Fibroblast of lung (primary cell): ENCODE measurements around the gene ESAM. TPM values are rescaled to one million over a fixed set of nuclear protein-coding genes. Genes with fewer than 3 reads are reported as not detected.

Source experiments
- DNase-seq, 2 donors: peaks; one replicate each; pipeline versions ENCODE4 v3.0.0 to v3.0.0-alpha.2; 2010; ENCODE audit warnings: low read depth in 2 of 2
- H2AFZ ChIP-seq: 2 replicates; pipeline ENCODE4 v1.5.1; 2012; ENCODE audit warnings: low read length, control low read depth, inconsistent platforms
- H3K27ac ChIP-seq: 2 replicates; pipeline ENCODE4 v1.5.1; 2011; ENCODE audit warnings: low read length, control low read depth; ENCODE audit not compliant: insufficient read depth
- H3K27me3 ChIP-seq: 2 replicates; pipeline ENCODE4 v1.5.1; 2011; ENCODE audit warnings: mild to moderate bottlenecking, low read length; ENCODE audit not compliant: control insufficient read depth, insufficient read depth
- H3K36me3 ChIP-seq: 2 replicates; pipeline ENCODE4 v1.5.1; 2011; ENCODE audit warnings: low read length; ENCODE audit not compliant: control insufficient read depth, insufficient read depth
- H3K4me1 ChIP-seq: 2 replicates; pipeline ENCODE4 v1.5.1; 2011; ENCODE audit warnings: low read length; ENCODE audit not compliant: control insufficient read depth, insufficient read depth; ENCODE audit errors: extremely low read depth
- H3K4me2 ChIP-seq: 2 replicates; pipeline ENCODE4 v1.5.1; 2011; ENCODE audit warnings: low read length, control low read depth; ENCODE audit not compliant: insufficient read depth; ENCODE audit errors: extremely low read depth
- H3K4me3 ChIP-seq, 4 experiments: fragments of 200-600 bp in 1 of 4; sonication (generic) in 1 of 4; replicated peaks in 1 of 4; 2 replicates each; pipeline ENCODE4 v1.5.1; 2011 to 2016; ENCODE audit warnings: low read length in 4 of 4, low read depth in 3 of 4, mild to moderate bottlenecking in 3 of 4, control low read depth in 2 of 4, inconsistent platforms in 1 of 4, mixed read lengths in 1 of 4; ENCODE audit not compliant: insufficient read depth in 1 of 4; ENCODE audit errors: control extremely low read depth in 1 of 4
- H3K79me2 ChIP-seq: 2 replicates; pipeline ENCODE4 v1.5.1; 2012; ENCODE audit warnings: mild to moderate bottlenecking, low read length, inconsistent platforms; ENCODE audit not compliant: control insufficient read depth, insufficient read depth
- H3K9ac ChIP-seq: 2 replicates; pipeline ENCODE4 v1.5.1; 2011; ENCODE audit warnings: mild to moderate bottlenecking, low read length, control low read depth; ENCODE audit not compliant: insufficient read depth
- H3K9me3 ChIP-seq: 2 replicates; pipeline ENCODE4 v1.5.1; 2012; ENCODE audit warnings: low read depth, low read length; ENCODE audit not compliant: control insufficient read depth, insufficient read depth
- H4K20me1 ChIP-seq: 2 replicates; pipeline ENCODE4 v1.5.1; 2011; ENCODE audit warnings: low read length; ENCODE audit not compliant: control insufficient read depth, insufficient read depth; ENCODE audit errors: extremely low read depth
- EZH2 ChIP-seq: IDR thresholded peaks from 2 replicates; pipeline ENCODE4 v1.5.1; 2012; ENCODE audit warnings: low read length, control low read depth, mild to moderate bottlenecking; ENCODE audit errors: missing control alignments
- polyA plus RNA-seq, 2 donors: library from polyadenylated mRNA; depleted of rRNA in 1 of 2; stranded (reverse) in 1 of 2; unstranded in 1 of 2; fragments of >200 nt; gene quantifications; 2 replicates each; pipeline ENCODE4 v1.2.1, GENCODE V29; 2011 to 2012; ENCODE audit warnings: missing spikeins in 1 of 2
- total RNA-seq: library from RNA; depleted of rRNA; stranded (reverse); fragments of >200 nt; gene quantifications from 2 replicates; pipeline ENCODE4 v1.2.1, GENCODE V29; 2014
- TF ChIP-seq, protein P1 (sequence below), 2 donors: IDR thresholded peaks in 1 of 2; conservative IDR thresholded peaks in 1 of 2; 1 replicate in 1 of 2; 2 replicates in 1 of 2; pipeline ENCODE4 v1.5.1; 2011 to 2012; ENCODE audit warnings: low read length in 2 of 2, control low read depth in 1 of 2, inconsistent platforms in 1 of 2, low read depth in 1 of 2, mild to moderate bottlenecking in 1 of 2

The ESAM gene
- total and polyA plus RNA-seq, 2 donors (not counting 1 experiment from before 2014, with no cell fraction given): under 0.01 to 2.7 TPM

DNA sequence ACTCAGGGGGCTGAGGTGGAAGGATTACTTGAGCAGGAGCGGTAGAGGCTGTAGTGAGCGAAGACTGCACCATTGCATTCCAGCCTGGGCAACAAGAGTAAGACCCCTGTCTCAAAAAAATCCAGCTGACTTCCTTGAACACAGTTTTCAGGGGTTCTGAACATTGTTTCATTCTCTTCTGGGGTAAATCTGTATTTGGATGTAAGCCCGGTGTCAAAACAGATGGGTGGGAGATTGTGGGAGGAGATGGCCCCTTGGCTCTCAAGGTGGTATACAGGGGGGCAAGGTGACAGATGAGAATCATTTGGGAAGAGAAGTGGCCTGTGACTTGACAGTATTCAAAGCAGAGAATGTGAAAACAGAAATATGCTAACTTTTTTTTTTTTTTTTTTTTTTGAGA lies 4.8 kb downstream of the ESAM start:
- Histone ChIP-seq H3K79me2 (no peaks in the 10 kb centered on the region), H2AFZ (no peak overlapping the region), H4K20me1 (no peaks in the 10 kb centered on the region), H3K36me3 (no peaks in the 10 kb centered on the region), H3K9me3 (no peaks in the 10 kb centered on the region), H3K4me3 (no peak overlapping the region), H3K4me1 (peaks cover 17% of the 10 kb centered on the region), H3K4me2 (no peak overlapping the region), H3K9ac (no peak overlapping the region), H3K27ac (no peak overlapping the region), H3K27me3 (peaks cover 6% of the 10 kb centered on the region)
- TF ChIP-seq, protein P1, sequence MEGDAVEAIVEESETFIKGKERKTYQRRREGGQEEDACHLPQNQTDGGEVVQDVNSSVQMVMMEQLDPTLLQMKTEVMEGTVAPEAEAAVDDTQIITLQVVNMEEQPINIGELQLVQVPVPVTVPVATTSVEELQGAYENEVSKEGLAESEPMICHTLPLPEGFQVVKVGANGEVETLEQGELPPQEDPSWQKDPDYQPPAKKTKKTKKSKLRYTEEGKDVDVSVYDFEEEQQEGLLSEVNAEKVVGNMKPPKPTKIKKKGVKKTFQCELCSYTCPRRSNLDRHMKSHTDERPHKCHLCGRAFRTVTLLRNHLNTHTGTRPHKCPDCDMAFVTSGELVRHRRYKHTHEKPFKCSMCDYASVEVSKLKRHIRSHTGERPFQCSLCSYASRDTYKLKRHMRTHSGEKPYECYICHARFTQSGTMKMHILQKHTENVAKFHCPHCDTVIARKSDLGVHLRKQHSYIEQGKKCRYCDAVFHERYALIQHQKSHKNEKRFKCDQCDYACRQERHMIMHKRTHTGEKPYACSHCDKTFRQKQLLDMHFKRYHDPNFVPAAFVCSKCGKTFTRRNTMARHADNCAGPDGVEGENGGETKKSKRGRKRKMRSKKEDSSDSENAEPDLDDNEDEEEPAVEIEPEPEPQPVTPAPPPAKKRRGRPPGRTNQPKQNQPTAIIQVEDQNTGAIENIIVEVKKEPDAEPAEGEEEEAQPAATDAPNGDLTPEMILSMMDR (conservative IDR thresholded peaks at IDR 0.05 in 1 of 2, IDR thresholded peaks at IDR 0.05 in 1 of 2; ENCODE audit: low read depth in 1 of 2, low read length in 2 of 2): no peak
- no peak for TF ChIP-seq EZH2
- DNase-seq: no peak

DNA sequence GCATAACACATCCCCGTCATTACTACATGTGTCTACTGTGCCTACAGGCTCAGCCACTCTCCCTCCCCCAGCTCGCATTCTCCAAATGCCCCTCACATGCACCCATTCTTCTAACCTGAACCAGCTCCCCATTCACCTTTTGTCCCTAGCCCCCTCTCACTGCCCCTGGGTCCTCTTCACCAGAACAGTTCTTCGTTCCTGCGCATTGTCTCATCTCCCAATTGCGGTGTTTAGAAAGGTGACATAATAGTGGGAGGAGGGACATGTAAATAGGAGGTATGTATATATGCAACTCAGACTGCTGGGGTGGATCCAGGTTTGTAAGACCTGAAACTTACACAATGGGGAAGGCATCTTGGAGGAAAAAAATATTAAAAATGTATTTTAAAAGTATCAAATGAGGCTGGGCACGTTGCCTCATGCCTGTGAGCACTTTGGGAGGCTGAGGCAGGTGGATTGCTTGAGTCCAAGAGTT lies 5.3 kb downstream of the ESAM start:
- H3K27me3 ChIP-seq: peaks cover 6% of the 10 kb centered on the region
- TF ChIP-seq EZH2: no peak
- TF ChIP-seq, protein P1 (conservative IDR thresholded peaks at IDR 0.05 in 1 of 2, IDR thresholded peaks at IDR 0.05 in 1 of 2; ENCODE audit: low read depth in 1 of 2, low read length in 2 of 2): no peak
- H3K9me3 ChIP-seq: no peaks in the 10 kb centered on the region
- no peak overlapping the region for H3K9ac ChIP-seq
- H3K4me2 ChIP-seq: no peak overlapping the region
- no peaks in the 10 kb centered on the region for H3K79me2 ChIP-seq
- H2AFZ ChIP-seq: no peak overlapping the region
- peaks cover 17% of the 10 kb centered on the region for H3K4me1 ChIP-seq
- H3K36me3 ChIP-seq: no peaks in the 10 kb centered on the region
- no peak overlapping the region for H3K27ac ChIP-seq
- H4K20me1 ChIP-seq: no peaks in the 10 kb centered on the region
- no peak for DNase-seq
- H3K4me3 ChIP-seq: no peak overlapping the region

DNA sequence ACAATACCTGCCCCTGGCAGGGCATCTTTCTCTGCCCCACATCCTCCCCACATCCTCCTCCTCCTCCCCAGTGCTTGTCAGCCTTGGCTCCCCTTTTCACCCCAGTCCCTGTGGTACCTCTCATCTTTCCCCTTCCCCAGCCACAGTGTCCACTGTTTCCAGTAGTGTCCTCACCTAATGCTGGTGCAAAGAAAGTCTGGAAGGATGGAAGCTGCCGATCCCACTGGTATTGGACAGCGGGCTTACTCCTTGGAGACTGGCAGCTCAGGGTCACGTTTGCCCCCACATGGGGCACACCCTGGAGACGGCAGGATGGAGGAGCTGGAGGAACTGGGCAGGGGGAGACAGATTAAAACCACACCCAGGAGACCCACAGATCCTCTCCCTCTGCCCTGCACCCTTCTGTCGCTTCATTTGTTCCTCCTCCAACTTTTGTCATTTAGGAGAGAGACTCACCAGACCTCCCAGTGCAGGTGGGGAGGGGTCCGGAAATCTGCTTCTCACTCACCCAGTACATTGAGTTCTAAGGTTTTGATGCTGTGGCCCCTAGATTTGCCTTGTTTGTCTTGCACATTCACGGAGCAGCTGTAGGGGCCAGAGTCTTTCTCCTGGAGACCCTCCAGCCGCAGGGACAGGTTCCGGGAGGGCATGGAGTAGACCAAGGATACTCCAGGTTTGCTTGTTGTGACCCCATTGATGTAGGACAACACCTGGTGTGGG lies 5.9 kb downstream of the ESAM start:
- Histone ChIP-seq H3K27ac (no peak overlapping the region), H3K4me1 (peaks cover 17% of the 10 kb centered on the region), H3K4me2 (no peak overlapping the region), H3K27me3 (peaks cover 6% of the 10 kb centered on the region), H3K9me3 (no peaks in the 10 kb centered on the region), H2AFZ (no peak overlapping the region), H3K4me3 (no peak overlapping the region), H3K36me3 (no peaks in the 10 kb centered on the region), H3K79me2 (no peaks in the 10 kb centered on the region), H4K20me1 (no peaks in the 10 kb centered on the region), H3K9ac (no peak overlapping the region)
- TF ChIP-seq, protein P1 (conservative IDR thresholded peaks at IDR 0.05 in 1 of 2, IDR thresholded peaks at IDR 0.05 in 1 of 2; ENCODE audit: low read depth in 1 of 2, low read length in 2 of 2): no peak
- no peak for TF ChIP-seq EZH2
- DNase-seq: no peak
